Tibial nerve (tissue), 4 donors: ENCODE measurements around the gene PTPRJ. TPM values are rescaled to one million over a fixed set of nuclear protein-coding genes. Genes with fewer than 3 reads are reported as not detected.
A peak's percentile ranks its signal among the peaks of the same experiment; 100 is the strongest.

Source experiments
- DNase-seq, 2 donors: peaks; one replicate each; pipeline ENCODE4 v3.0.0-alpha.2; 2019; ENCODE audit warnings: low spot score in 2 of 2
- H3K27ac ChIP-seq, 4 donors: fragments of 200-600 bp; sonication (generic) in 3 of 4; one replicate each; pipeline ENCODE4 v1.5.1; 2017 to 2019; ENCODE audit warnings: mild to moderate bottlenecking in 1 of 4
- H3K27me3 ChIP-seq, 2 donors: fragments of 200-600 bp; sonication (generic) in 1 of 2; one replicate each; pipeline versions ENCODE4 v1.5.1 to v1.6.0; 2017 to 2019
- H3K36me3 ChIP-seq, 3 donors: fragments of 200-600 bp; sonication (generic); one replicate each; pipeline ENCODE4 v1.5.1; 2018 to 2019
- H3K4me1 ChIP-seq, 4 donors: fragments of 200-600 bp; sonication (generic) in 3 of 4; one replicate each; pipeline ENCODE4 v1.5.1; 2017 to 2019
- H3K4me3 ChIP-seq, 4 donors: fragments of 200-600 bp; sonication (generic) in 3 of 4; one replicate each; pipeline ENCODE4 v1.5.1; 2017 to 2019; ENCODE audit warnings: mild to moderate bottlenecking in 1 of 4, moderate library complexity in 1 of 4
- H3K9me3 ChIP-seq, 4 donors: fragments of 200-600 bp; sonication (generic) in 3 of 4; one replicate each; pipeline ENCODE4 v1.5.1; 2017 to 2019
- EP300 ChIP-seq, 2 donors: sonication (generic); formaldehyde crosslinking; IDR thresholded peaks; one replicate each; pipeline ENCODE4 v1.6.1; 2017; ENCODE audit warnings: antibody characterized with exemption in 2 of 2, mild to moderate bottlenecking in 1 of 2
- POLR2A ChIP-seq, 2 donors: fragments of 450-650 bp; IDR thresholded peaks; one replicate each; pipeline ENCODE4 v1.6.1; 2017; ENCODE audit warnings: antibody characterized with exemption in 2 of 2, mild to moderate bottlenecking in 2 of 2, moderate library complexity in 2 of 2
- WGBS, 2 donors: methylation state at CpG; one replicate each; pipeline ENCODE4 v1.1.5; 2018; 5-methylcytosine and 5-hydroxymethylcytosine counted together
- total RNA-seq, 4 donors: library from RNA; depleted of rRNA; stranded (reverse); fragments of >200 nt; gene quantifications; one replicate each; pipeline ENCODE4 v1.1.0, GENCODE V29; 2016
- TF ChIP-seq, protein P1 (sequence below), 5 experiments: fragments of 200-600 bp in 3 of 5; fragments of 450-650 bp in 2 of 5; sonication (generic) in 3 of 5; IDR thresholded peaks; one replicate each; pipeline ENCODE4 v1.5.1; 2016 to 2019; ENCODE audit warnings: antibody characterized with exemption in 5 of 5, mild to moderate bottlenecking in 3 of 5, moderate library complexity in 2 of 5

Gene PTPRJ
- total RNA-seq, 4 donors from 2014 or later: 20.5 to 24.3 (median 22.3) TPM

DNA sequence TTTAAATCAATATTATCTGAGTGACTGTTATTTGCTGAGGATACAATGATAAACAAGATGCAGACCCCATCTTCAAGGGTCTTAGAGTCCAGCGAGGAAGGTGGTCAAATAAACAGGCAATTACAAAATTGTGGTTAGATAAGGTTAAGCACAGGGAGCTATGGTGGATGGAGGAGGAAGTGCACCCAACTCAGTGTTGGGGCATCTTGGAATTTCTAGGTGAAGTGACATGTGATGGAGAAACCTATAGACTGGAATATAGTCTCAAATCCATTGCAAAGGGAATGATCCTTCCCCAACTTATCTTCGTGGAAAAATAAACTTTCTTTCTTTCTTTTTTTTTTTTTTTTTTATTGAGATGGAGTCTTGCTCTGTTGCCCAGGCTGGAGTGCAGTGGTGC is 3.4 kb upstream of the PTPRJ start:
- H3K4me3 ChIP-seq: no peak overlapping the region
- no peaks in the 10 kb centered on the region for H3K36me3 ChIP-seq
- TF ChIP-seq, protein P1, sequence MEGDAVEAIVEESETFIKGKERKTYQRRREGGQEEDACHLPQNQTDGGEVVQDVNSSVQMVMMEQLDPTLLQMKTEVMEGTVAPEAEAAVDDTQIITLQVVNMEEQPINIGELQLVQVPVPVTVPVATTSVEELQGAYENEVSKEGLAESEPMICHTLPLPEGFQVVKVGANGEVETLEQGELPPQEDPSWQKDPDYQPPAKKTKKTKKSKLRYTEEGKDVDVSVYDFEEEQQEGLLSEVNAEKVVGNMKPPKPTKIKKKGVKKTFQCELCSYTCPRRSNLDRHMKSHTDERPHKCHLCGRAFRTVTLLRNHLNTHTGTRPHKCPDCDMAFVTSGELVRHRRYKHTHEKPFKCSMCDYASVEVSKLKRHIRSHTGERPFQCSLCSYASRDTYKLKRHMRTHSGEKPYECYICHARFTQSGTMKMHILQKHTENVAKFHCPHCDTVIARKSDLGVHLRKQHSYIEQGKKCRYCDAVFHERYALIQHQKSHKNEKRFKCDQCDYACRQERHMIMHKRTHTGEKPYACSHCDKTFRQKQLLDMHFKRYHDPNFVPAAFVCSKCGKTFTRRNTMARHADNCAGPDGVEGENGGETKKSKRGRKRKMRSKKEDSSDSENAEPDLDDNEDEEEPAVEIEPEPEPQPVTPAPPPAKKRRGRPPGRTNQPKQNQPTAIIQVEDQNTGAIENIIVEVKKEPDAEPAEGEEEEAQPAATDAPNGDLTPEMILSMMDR (IDR thresholded peaks at IDR 0.05): no peak
- WGBS, 2 donors: 67 to 69% methylated on average over 2 of the region's 2 CpGs
- H3K27me3 ChIP-seq: no peaks in the 10 kb centered on the region
- H3K4me1 ChIP-seq: peaks cover 0 to 41% (median 15%) of the 10 kb centered on the region in 4 donors
- no peaks in the 10 kb centered on the region for H3K9me3 ChIP-seq
- no peak for DNase-seq
- peak overlapping the region in 1 of 4 donors; percentile 23 for H3K27ac ChIP-seq

DNA sequence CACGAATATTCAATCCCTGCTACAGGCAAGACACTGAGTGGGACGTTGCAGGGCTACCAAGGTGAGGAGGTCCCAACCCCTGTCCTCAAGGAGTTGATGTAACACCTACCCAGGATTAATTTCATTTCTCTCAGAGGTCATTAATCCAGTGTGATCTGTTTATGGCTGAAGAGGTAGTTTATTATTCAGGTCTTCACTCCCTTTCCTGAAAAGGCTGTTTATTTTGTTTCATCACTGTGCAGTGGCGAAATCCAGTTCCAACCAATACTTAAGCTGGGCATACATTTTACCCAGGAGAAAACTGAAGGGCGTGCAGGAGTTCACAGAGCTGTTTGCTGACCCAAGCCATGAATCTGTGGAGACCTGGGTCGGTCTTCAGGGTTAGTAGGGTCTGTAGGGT is 2.7 kb upstream of the PTPRJ start:
- H3K36me3 ChIP-seq: no peaks in the 10 kb centered on the region
- no peak overlapping the region for H3K4me3 ChIP-seq
- WGBS, 2 donors: 68 to 71% methylated on average over 5 of the region's 5 CpGs
- TF ChIP-seq, protein P1 (IDR thresholded peaks at IDR 0.05): no peak
- TF ChIP-seq EP300 (IDR thresholded peaks at IDR 0.05): no peak
- no peak for TF ChIP-seq POLR2A (IDR thresholded peaks at IDR 0.05)
- no peaks in the 10 kb centered on the region for H3K27me3 ChIP-seq
- H3K4me1 ChIP-seq: peaks cover 0 to 48% (median 21%) of the 10 kb centered on the region in 4 donors
- DNase-seq: no peak
- peak overlapping the region in 1 of 4 donors; percentile 23 for H3K27ac ChIP-seq
- H3K9me3 ChIP-seq: no peaks in the 10 kb centered on the region

DNA sequence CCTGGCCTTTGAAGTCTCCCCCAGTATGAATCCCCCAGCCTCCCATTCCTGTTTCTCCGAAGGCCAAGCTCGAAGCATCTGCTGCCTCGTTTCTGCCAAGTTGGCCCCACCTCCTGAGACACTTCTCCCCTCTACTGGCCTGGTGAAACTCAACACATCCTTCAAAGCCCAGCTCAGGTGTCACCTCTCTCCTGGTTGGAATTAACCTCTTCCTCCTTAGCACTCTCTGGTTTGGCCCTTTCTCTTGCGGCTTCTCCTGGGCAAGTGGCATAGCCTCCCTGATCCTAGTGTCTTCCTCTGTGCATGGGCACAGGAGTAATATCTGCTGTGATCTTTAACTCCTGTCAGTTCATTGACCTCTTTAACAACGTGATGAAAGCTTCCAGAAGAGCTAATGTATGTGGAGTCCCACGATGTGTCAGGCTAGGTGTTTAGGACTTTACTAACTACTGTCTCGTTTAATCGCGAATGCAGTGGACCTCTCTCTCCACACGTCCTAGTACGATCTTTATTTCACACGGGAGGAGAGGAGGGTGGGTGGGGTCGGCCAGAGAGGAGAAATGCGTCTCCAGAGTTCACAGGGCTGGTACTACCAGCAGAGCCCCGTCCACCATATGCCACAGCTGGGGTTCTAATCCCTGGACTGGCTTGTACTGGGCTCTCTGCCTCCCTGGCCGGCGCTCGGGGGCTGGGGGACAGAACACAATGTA is 826 bp upstream of the PTPRJ start:
- no peaks in the 10 kb centered on the region for H3K9me3 ChIP-seq
- TF ChIP-seq, protein P1 (IDR thresholded peaks at IDR 0.05): no peak
- no peak for TF ChIP-seq POLR2A (IDR thresholded peaks at IDR 0.05)
- no peak for TF ChIP-seq EP300 (IDR thresholded peaks at IDR 0.05)
- H3K27me3 ChIP-seq: no peaks in the 10 kb centered on the region
- DNase-seq: no peak
- H3K4me3 ChIP-seq: peak overlapping the region; percentile 31 to 96 (median 92)
- WGBS, 2 donors: 49 to 52% methylated on average over 15 to 18 of the region's 18 CpGs
- H3K36me3 ChIP-seq: no peaks in the 10 kb centered on the region
- peak overlapping the region; percentile 80 to 91 (median 88) for H3K27ac ChIP-seq
- peaks cover 0 to 53% (median 24%) of the 10 kb centered on the region in 4 donors for H3K4me1 ChIP-seq

DNA sequence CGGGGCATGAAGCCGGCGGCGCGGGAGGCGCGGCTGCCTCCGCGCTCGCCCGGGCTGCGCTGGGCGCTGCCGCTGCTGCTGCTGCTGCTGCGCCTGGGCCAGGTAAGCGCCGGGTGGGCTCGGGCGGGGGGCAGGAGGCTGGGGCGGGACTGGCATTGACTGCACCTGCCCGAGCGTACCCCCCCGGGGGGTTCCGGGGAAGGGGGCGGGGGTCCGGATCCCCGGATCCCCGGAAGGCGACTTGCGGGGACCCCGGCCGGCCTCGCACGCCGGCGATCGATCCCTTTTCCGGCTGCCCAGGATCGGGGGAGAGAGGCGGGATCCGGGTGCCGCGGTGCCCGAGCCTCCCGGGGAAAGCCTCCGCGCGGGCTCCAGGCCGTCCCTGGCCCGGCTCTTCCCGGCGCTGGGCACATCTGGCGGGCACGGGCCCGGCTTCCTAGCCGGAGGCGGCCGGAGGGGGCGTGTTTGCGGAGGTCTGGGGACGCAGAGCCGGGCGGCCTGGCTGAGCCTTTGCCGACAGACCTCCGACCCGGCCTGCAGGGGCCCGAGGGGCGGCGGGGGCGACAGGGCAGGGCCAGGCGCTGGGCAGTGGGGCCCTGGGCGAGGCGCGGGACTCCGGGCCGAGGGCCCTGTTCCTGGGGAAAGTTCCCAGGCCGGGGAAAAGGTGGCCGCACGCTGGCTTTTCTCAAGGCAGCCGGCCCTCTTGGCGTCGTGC is 705 bp downstream of the PTPRJ start:
- H3K9me3 ChIP-seq: no peaks in the 10 kb centered on the region
- no peaks in the 10 kb centered on the region for H3K36me3 ChIP-seq
- WGBS, 2 donors: 0% methylated on average over 5 to 40 of the region's 82 CpGs
- peak overlapping the region; percentile 80 to 90 (median 85) for H3K27ac ChIP-seq
- no peak for DNase-seq
- H3K27me3 ChIP-seq: no peaks in the 10 kb centered on the region
- H3K4me3 ChIP-seq: peak overlapping the region; percentile 69 to 96 (median 92)
- H3K4me1 ChIP-seq: peaks cover 0 to 48% (median 21%) of the 10 kb centered on the region in 4 donors
- TF ChIP-seq EP300 (IDR thresholded peaks at IDR 0.05): no peak
- TF ChIP-seq, protein P1 (IDR thresholded peaks at IDR 0.05): peak in 1 of 5 experiments; percentile 19
